ENCODE data around the gene ZNF784. TPM values are rescaled to one million over a fixed set of nuclear protein-coding genes. Genes with fewer than 3 reads are reported as not detected.
A peak's percentile ranks its signal among the peaks of the same experiment; 100 is the strongest.

Gene ZNF784
- total and polyA plus RNA-seq, 10 of the 15 experiments (the other 5 are each of a cell fraction or from before 2014, with no cell fraction given), result 0.10 to 5.2 (median 1.8) TPM

- no peak for TF ChIP-seq REST (IDR thresholded peaks at IDR 0.05; ENCODE audit: low read depth, low read length)
- TF ChIP-seq ZNF274 (IDR thresholded peaks at IDR 0.05; ENCODE audit: insufficient read depth, insufficient read length), result no peak
- no peak for TF ChIP-seq STAT3 (IDR thresholded peaks at IDR 0.05; ENCODE audit: low read depth, low read length)
- no peak for TF ChIP-seq ESRRA (IDR thresholded peaks at IDR 0.05; ENCODE audit: low read length)
- TF ChIP-seq ASH2L (IDR thresholded peaks at IDR 0.05; ENCODE audit: borderline replicate concordance, low read depth), result no peak
- TF ChIP-seq EGR1 (IDR thresholded peaks at IDR 0.05; ENCODE audit: borderline replicate concordance in 1 of 2, low read depth in 2 of 2, low read length in 2 of 2), result peak; percentile 49 to 55; a peak in 2 of 3 replicates
- peak; percentile 75; the same call in 1 of the 2 replicates for TF ChIP-seq IRF4 (IDR thresholded peaks at IDR 0.05; ENCODE audit: low read depth, low read length)
- peak; percentile 60; the same call in 1 of the 2 replicates for TF ChIP-seq EED (IDR thresholded peaks at IDR 0.05; ENCODE audit: low read depth)
- TF ChIP-seq PKNOX1 (IDR thresholded peaks at IDR 0.05), result no peak
- TF ChIP-seq GATAD2B (conservative IDR thresholded peaks at IDR 0.05; ENCODE audit: low read depth), result no peak
- no peak for TF ChIP-seq JUNB (IDR thresholded peaks at IDR 0.05)
- no peak for TF ChIP-seq NKRF (conservative IDR thresholded peaks at IDR 0.05)
- TF ChIP-seq BACH1 (IDR thresholded peaks at IDR 0.05; ENCODE audit: borderline replicate concordance), result no peak
- TF ChIP-seq RCOR1 (conservative IDR thresholded peaks at IDR 0.05; ENCODE audit: low read depth, low read length), result no peak
- TF ChIP-seq SMARCA5 (IDR thresholded peaks at IDR 0.05), result no peak
- TF ChIP-seq IRF5 (IDR thresholded peaks at IDR 0.05; ENCODE audit: borderline replicate concordance), result no peak
- TF ChIP-seq PML (IDR thresholded peaks at IDR 0.05; ENCODE audit: low read length), result peak; percentile 56; the same call in 1 of the 2 replicates
- no peak for TF ChIP-seq CEBPB (IDR thresholded peaks at IDR 0.05; ENCODE audit: borderline replicate concordance in 1 of 2, low read depth in 2 of 2, low read length in 2 of 2)
- no peak for TF ChIP-seq CTCF (IDR thresholded peaks at IDR 0.05 in 2 of 3, conservative IDR thresholded peaks at IDR 0.05 in 1 of 3; ENCODE audit: control insufficient read depth in 2 of 3, extremely low read depth in 1 of 3, insufficient read depth in 1 of 3, low read depth in 3 of 3, low read length in 3 of 3)
- TF ChIP-seq SRF (IDR thresholded peaks at IDR 0.05; ENCODE audit: low read depth in 2 of 2, low read length in 2 of 2), result peak in 1 of 2 experiments; percentile 82; a peak in 2 of 4 replicates
- no peak for TF ChIP-seq RELA (IDR thresholded peaks at IDR 0.05; ENCODE audit: borderline replicate concordance, partially characterized antibody)
Observed at GRCh38 chr19:55580628-55581144, 43.7 kb downstream of the ZNF784 start, which contains the start of gene ZNF579 (continued).
